Posterior vena cava (tissue), 2 donors: ENCODE results near the gene CGREF1. TPM values are rescaled to one million over a fixed set of nuclear protein-coding genes. Genes with fewer than 3 reads are reported as not detected.
"Not testable (repeated sequence)": the region's sequence is repeated elsewhere in the genome, so short reads cannot be mapped to it uniquely, and the experiment has no call there.

Source experiments
- DNase-seq: peaks from one replicate; pipeline ENCODE4 v3.0.0-alpha.2; 2020; ENCODE audit warnings: low spot score
- intact Hi-C, 2 donors: fragments of 100-400 bp; cut with DNase I; formaldehyde crosslinking; loops; one replicate each; pipeline versions ENCODE4 v1.14.1 to v1.14.2; 2022 to 2023
- total RNA-seq, 2 donors: library from RNA; stranded (reverse); fragmentation: NEBNext Ultra II Directional; extraction: Animal tissue kit (Norgen Biotek cat#: 25700); gene quantifications; one replicate each; pipeline ENCODE4 v1.2.1, GENCODE V29; 2021
- donor health status: DM: yes; HTN: yes; CAD: no.
- donor health status: DM: yes; HTN: yes; CAD: no.

Gene CGREF1
- total RNA-seq, 2 donors from 2014 or later, result 25.8 to 27.8 TPM

DNA sequence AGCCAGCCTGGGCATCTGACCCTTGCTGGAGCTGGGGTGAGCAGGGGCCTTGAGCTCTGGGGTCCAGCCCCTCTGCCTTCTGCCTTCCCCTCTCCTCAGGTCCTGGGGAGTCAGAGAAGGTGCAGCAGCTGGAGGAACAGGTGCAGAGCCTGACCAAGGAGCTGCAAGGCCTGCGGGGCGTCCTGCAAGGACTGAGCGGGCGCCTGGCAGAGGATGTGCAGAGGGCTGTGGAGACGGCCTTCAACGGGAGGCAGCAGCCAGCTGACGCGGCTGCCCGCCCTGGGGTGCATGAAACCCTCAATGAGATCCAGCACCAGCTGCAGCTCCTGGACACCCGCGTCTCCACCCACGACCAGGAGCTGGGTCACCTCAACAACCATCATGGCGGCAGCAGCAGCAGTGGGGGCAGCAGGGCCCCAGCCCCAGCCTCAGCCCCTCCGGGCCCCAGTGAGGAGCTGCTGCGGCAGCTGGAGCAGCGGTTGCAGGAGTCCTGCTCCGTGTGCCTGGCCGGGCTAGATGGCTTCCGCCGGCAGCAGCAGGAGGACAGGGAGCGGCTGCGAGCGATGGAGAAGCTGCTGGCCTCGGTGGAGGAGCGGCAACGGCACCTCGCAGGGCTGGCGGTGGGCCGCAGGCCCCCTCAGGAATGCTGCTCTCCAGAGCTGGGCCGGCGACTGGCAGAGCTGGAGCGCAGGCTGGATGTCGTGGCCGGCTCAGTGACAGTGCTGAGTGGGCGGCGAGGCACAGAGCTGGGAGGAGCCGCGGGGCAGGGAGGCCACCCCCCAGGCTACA lies 36.8 kb downstream of the CGREF1 start:
- intact Hi-C loops, result loop anchor here (5.0 to 10.0 kb wide), 2 partner anchors 47 to 120 kb away; partner anchors contain the start of gene TMEM214 (in 2 of the 2)
- no peak for DNase-seq

DNA sequence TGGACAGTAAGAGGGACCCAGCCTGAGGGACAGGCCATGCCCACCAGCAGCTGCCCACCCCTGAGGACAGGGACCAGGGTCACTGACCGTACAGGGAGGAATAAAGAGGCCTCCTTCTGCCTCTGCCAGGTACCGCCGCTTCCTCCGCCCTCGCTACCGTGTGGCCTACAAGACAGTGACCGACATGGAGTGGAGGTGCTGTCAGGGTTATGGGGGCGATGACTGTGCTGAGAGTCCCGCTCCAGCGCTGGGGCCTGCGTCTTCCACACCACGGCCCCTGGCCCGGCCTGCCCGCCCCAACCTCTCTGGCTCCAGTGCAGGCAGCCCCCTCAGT lies 38.4 kb downstream of the CGREF1 start:
- peak; percentile 80 for DNase-seq
- intact Hi-C loops, result loop anchor here (5.0 to 10.0 kb wide), 2 partner anchors 46 to 118 kb away; partner anchors contain the start of gene TMEM214 (in 2 of the 2)

DNA sequence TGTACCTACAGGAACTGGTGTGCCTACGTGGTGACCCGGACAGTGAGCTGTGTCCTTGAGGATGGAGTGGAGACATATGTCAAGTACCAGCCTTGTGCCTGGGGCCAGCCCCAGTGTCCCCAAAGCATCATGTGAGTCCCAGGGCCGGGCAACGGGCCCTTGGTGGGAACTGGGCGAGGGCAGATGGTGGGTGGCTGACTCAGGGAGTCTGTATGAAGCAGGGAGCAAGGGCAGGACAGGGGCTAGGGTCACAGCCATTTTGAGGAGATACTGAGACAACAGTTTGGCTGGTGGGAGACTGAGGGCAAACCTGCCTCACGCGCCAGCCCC lies 38.8 kb downstream of the CGREF1 start:
- peak; percentile 83 for DNase-seq
- intact Hi-C loops, result loop anchor here (5.0 to 10.0 kb wide), 2 partner anchors 45 to 118 kb away; partner anchors contain the start of gene TMEM214 (in 2 of the 2)

DNA sequence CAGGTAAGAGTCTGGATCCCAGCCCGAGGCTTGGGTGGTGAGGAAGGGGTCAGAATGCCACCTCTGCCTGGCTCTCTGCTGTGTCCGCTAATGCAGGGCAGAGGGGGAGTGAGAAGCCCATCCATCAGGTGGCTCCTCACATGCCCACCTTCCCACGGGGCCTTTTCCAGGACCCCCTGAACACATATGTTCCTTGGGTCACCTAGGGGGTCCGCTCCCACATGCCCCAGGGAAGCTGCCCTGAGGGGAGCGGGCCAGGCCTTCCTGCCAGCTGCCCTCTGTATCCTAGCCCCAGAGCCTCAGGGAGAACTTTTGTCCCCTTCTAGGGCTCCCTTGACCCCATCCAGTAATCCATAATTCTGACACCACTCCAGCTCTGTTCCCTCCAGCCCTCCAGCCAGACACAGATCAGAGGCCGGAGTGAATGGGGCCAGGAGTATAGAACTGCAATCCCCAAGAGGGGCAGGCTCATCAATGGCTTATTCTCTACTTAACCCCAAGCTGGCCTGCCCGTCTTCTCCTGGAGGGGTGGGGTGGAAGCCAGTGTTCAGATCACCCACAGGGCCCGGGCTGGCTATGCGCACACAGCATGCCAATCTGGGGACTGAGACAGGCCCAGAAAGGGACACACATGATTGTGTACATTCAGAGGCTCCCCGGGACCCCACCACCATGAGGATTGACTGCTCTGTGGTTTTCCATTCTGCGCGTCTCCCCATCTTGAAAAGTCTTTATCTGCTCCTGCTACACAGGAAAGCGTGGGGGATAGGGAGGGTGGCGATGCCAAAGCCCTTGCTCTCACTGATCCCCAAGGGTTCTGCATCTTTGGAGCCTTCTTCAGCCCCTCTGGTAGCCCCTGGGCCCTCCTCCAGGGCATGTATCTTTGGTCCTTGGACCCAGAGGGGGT lies 39.4 kb downstream of the CGREF1 start:
- intact Hi-C loops, result loop anchor here (5.0 to 10.0 kb wide), 2 partner anchors 45 to 117 kb away; partner anchors contain the start of gene TMEM214 (in 2 of the 2)
- no peak for DNase-seq

DNA sequence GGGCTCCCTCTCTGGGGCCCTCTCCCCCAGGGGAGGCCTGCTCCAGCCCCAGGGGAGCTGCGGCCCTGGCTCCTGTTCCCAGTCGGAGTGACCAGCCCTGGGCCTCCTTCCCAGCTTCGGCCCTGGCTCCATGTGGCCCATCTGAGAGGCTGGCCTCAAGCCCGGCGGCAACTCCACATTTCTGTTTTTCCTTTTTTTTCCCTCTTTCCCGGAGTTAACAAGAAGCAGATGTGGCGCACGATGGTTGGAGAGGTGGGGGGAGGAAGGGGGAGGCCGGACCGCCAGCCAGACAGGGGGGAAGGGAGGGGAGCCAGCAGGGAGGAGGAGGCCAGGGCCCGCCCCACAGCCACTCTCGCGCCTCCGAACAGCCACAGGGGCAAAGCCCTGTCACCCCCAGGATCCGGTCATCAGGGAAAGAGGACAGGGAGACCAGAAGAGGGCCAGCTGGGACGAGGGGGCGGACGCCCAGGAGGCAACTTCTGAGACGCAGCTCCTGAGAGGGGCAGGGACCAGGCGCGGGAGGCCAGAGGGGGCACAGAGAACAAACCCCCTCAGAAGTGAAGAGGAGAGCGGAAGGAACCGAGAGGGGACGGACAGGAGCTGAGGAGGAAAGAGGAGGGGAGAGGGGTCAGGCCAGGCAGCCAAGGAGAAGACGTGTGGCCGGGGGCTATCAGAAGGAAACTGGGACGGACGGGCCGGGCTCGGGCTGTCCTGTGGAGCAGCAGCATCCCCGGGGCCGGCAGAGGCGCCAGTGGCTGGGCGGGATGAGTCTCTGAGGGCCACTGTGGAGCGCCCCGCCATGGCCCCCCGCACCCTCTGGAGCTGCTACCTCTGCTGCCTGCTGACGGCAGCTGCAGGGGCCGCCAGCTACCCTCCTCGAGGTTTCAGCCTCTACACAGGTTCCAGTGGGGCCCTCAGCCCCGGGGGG lies 40.4 kb downstream of the CGREF1 start, which contains the start of gene EMILIN1:
Gene EMILIN1, plus strand, starts transcription at position 349 of the 928 bp plus-strand sequence. Its CDS starts 451 bp downstream, at position 800.
- peak; percentile 95 for DNase-seq
- intact Hi-C loops, result no loop called here

DNA sequence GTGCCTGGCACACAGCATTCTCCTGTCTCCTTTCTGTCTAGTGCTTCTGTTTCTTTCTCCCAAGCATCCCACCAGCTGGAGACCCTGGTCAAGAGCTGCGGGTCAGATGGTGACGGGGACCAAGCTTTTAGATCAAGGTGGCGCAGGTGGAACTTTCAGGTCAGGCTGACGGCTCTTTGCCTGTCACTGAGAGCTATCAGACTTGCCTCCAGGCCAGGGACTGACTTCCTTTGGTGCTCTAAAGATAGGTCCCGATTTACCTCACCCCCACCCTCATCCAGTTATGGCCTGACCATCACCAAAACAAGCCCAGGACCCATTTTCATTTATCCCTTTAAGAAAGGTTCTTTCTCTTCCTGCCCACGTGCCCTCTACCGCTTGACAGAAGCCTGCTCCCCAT lies 41.7 kb downstream of the CGREF1 start:
- intact Hi-C loops, result no loop called here
- DNase-seq, result no peak

- no peak for DNase-seq
- intact Hi-C loops, result no loop called here
Measured at GRCh38 chr2:27076323-27076722, 42.6 kb downstream of the CGREF1 start.

- intact Hi-C loops, DNase-seq: not testable (repeated sequence)
Measured at GRCh38 chr2:27075566-27075871, 43.4 kb downstream of the CGREF1 start.

GRCh38 chr2:27074738-27075565 lies 44.0 kb downstream of the CGREF1 start:
- DNase-seq, result no peak
- intact Hi-C loops, result no loop called here

- intact Hi-C loops, result no loop called here
- DNase-seq, result no peak
Measured at GRCh38 chr2:27073782-27074181, 45.1 kb downstream of the CGREF1 start.

- DNase-seq, result no peak
- intact Hi-C loops, result no loop called here
Measured at GRCh38 chr2:27072920-27073319, 46.0 kb downstream of the CGREF1 start.

DNA sequence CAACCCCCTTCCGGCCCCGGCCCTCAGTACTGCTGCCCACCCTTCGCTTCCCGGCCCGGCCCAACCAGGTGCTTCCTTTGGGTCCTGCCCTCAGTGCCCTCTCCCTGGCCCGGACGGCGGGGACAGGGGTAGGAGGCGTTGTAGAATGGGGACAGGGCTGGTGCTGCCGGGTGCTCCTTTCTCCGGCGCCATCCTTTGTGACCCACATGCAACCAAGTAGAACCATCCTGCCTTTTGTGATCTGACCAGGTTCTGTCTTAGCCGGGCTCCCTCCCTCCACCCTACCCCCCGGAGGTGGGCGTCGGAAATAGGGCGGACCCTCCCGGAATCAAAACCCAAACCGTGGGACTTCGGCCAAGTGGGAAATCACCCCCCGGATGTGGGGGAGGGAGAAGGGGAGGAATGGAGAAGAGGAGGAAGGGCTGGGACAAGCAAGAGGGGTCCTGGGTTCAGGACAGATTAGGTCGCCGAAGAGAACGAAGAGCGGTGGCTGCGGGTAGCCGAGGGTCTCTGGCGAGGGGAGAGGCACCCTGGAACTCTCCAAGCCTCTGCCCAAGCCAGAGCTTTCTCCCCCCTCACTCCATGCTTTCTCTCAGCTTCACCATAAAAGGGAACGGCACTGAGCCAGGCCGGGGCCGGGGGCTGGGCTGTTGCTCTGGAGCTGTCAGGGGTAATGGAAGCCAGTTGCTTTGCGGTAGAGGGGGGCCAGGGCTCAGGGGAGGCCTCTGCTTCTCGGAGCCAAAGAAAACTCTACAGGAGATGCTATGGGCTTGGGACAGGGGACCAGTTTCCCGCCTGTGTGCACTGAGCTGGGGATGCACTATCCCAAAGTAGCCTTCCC lies 46.7 kb downstream of the CGREF1 start:
- intact Hi-C loops, result no loop called here
- no peak for DNase-seq

GRCh38 chr2:27071277-27071989 lies 47.5 kb downstream of the CGREF1 start, which contains the start of gene OST4:
TSS of gene OST4 (minus strand) at chr2:27071654.
- intact Hi-C loops, result no loop called here
- peak; percentile 98 for DNase-seq

GRCh38 chr2:27070653-27071276 lies 48.2 kb downstream of the CGREF1 start:
- intact Hi-C loops, result no loop called here
- no peak for DNase-seq

DNA sequence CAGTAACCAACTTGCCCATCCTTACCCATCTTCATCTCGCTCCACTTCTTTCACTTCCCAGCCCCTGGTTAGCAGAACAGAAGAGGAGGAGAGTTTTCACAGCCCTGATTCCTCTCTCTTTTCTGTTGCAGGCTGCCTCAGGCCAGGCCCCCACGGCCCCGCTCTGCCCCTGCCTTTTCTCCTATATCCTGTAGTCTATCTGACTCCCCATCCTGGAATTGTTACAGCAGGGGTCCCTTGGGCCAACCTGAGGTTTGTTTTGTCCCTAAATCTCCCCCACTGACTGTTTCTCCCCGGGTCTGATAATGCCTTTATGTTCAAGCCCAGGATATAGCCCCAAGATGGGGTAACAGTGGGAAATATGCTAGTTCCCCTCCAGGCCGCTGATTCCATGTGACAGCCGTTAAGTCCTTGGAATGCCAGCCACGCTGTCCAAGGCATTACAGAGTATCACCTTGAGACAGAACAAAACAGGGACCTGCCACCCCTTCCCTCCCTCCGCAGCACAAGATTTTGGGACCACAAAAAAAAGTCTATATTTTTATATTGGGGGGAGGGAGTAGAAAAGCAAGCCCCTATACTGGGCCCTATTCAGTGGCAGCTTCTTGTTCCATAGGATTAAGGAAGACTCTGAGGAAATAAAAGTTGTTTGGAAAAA lies 48.8 kb downstream of the CGREF1 start:
- no peak for DNase-seq
- intact Hi-C loops, result no loop called here

DNA sequence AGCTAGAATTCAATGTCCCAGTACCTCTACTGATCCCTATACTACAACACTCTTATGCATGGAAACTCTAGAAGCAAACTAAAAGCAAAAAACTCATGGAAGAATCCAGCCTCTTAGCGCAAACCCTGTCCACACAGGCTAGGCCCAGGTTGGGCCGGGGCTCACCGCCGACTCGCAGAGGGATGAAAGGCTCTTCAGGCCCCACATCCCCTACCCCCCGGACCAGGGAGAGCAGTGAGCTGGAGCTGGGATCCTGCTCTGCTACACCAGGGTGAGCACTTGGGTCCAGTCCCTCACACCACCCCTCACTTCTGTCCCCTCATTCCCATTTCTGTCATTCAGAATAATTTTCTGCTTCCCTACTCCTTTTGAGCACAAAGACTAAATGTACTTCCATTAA lies 49.5 kb downstream of the CGREF1 start:
- intact Hi-C loops, result no loop called here
- DNase-seq, result no peak
